HG03066 (cell line): Measurements from ENCODE around the gene POMP.
"Not testable (repeated sequence)": the region's sequence is repeated elsewhere in the genome, so short reads cannot be mapped to it uniquely, and the experiment has no call there.

Experiments
- ATAC-seq: cut with Tn5 transposase; IDR thresholded peaks from one replicate; pipeline ENCODE4 v1.9.1; 2021; ENCODE audit warnings: low read depth; ENCODE audit not compliant: unreplicated experiment

The POMP gene

GRCh38 chr13:28636677-28637317, 22.1 kb upstream of the POMP start:
- no peak for ATAC-seq

- no peak for ATAC-seq
These were observed 21.1 kb upstream of the POMP start for GRCh38 chr13:28637714-28638355.

GRCh38 chr13:28638756-28639155, 20.2 kb upstream of the POMP start:
- no peak for ATAC-seq

GRCh38 chr13:28640861-28641599, 17.9 kb upstream of the POMP start:
- no peak for ATAC-seq

- peak; percentile 79 for ATAC-seq
These were observed 17.4 kb upstream of the POMP start for GRCh38 chr13:28641600-28641926.

GRCh38 chr13:28650284-28650683, 8.6 kb upstream of the POMP start:
- peak; percentile 75 for ATAC-seq

- no peak for ATAC-seq
These were observed 7.0 kb upstream of the POMP start for GRCh38 chr13:28651810-28652401.

- ATAC-seq, result no peak
These were observed 5.8 kb upstream of the POMP start for GRCh38 chr13:28653111-28653510.

GRCh38 chr13:28654276-28654675, 4.7 kb upstream of the POMP start:
- ATAC-seq, result no peak

GRCh38 chr13:28655561-28655960, 3.4 kb upstream of the POMP start:
- no peak for ATAC-seq

GRCh38 chr13:28657784-28658538, 969 bp upstream of the POMP start:
- no peak for ATAC-seq

GRCh38 chr13:28658539-28658795, 463 bp upstream of the POMP start:
- peak; percentile 16 for ATAC-seq

- peak; percentile 14 for ATAC-seq
These were observed 666 bp downstream of the POMP start for GRCh38 chr13:28659621-28659970.

- no peak for ATAC-seq
These were observed 8.1 kb downstream of the POMP start for GRCh38 chr13:28666897-28667488.

- ATAC-seq, result no peak
These were observed 12.3 kb downstream of the POMP start for GRCh38 chr13:28671126-28671792.

- no peak for ATAC-seq
These were observed 19.9 kb downstream of the POMP start for GRCh38 chr13:28678809-28679208.

GRCh38 chr13:28679628-28680027, 20.7 kb downstream of the POMP start:
- no peak for ATAC-seq

GRCh38 chr13:28680541-28680940, 21.6 kb downstream of the POMP start:
- ATAC-seq, result no peak

GRCh38 chr13:28683169-28683568, 24.2 kb downstream of the POMP start:
- not testable (repeated sequence) for ATAC-seq

- ATAC-seq, result no peak
These were observed 25.3 kb downstream of the POMP start for GRCh38 chr13:28684257-28684656.
